Measurements from ENCODE around the gene BIN2.

The BIN2 gene

DNA sequence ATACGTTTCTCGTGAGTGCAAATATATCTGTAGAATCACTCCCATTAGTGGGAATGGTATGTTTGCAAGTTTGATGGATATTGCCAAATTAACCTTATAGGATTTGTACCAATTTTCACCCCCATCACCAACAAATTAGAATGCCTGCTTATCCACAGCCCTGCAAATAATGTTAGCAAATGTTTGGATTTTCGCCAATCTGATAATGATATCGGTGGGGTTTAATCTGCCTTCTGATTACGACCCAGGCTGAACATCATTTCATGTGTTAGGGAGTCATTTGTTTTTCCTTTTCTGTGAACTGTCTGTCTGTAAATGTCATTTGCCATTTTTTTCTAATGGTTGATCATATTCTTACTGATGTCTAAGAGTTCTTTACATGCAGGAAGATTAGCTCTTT, 89.4 kb downstream of the BIN2 start:
- no peak overlapping the region for H3K9ac ChIP-seq (ENCODE audit: low read length)
- peaks cover 2% of the 10 kb centered on the region; the same call in 1 of the 2 replicates for H3K36me3 ChIP-seq (ENCODE audit: control insufficient read depth, insufficient read depth, low read length)
- H3K4me1 ChIP-seq (ENCODE audit: control insufficient read depth, insufficient read depth, low read length), result peaks cover 4% of the 10 kb centered on the region
- H3K9me3 ChIP-seq (ENCODE audit: control insufficient read depth, insufficient read depth, low read depth, low read length), result no peaks in the 10 kb centered on the region
- H3K27me3 ChIP-seq (ENCODE audit: control insufficient read depth, insufficient read depth, low read length), result no peaks in the 10 kb centered on the region
- H3K4me3 ChIP-seq (ENCODE audit: low read depth, low read length), result no peak overlapping the region
- H3K27ac ChIP-seq (ENCODE audit: low read depth, low read length), result no peak overlapping the region

DNA sequence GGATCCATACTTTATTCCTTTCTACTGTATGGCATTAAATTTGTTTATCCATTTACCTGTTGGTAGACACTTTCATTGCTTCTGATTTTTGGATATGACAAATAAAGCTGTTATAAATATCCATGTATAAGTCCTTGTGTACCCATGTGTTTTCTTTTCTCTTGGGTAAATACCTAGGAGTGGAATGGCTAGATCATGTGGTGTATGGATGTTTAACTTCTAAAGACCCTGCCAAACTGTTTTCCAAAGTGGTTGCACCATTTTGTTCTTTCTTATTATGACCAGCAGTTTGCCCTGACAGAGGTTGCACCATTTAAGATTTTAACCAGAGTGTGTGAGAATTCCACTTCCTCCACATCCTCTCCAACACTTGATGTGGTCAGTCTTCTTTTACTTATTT, 91.3 kb downstream of the BIN2 start:
- H3K4me1 ChIP-seq (ENCODE audit: control insufficient read depth, insufficient read depth, low read length), result no peaks in the 10 kb centered on the region
- H3K27ac ChIP-seq (ENCODE audit: low read depth, low read length), result no peak overlapping the region

More for the DNA sequence above, 91.3 kb downstream of the BIN2 start:
- Histone ChIP-seq H3K27me3 (ENCODE audit: control insufficient read depth, insufficient read depth, low read length) (no peaks in the 10 kb centered on the region), H3K9me3 (ENCODE audit: control insufficient read depth, insufficient read depth, low read depth, low read length) (no peaks in the 10 kb centered on the region), H3K36me3 (ENCODE audit: control insufficient read depth, insufficient read depth, low read length) (no peaks in the 10 kb centered on the region), H3K9ac (ENCODE audit: low read length) (no peak overlapping the region), H3K4me3 (ENCODE audit: low read depth, low read length) (no peak overlapping the region)
